ENCODE measurements around the gene HOMER1. TPM values are rescaled to one million over a fixed set of nuclear protein-coding genes. Genes with fewer than 3 reads are reported as not detected.

HOMER1 gene
- total RNA-seq, 1 donor from 2014 or later = 16.7 TPM

- no peak overlapping the region for H3K4me3 Mint-ChIP-seq (ENCODE audit: unreplicated experiment)
- H3K9me3 Mint-ChIP-seq (ENCODE audit: unreplicated experiment) = no peaks in the 10 kb centered on the region
- TF ChIP-seq, protein P1, sequence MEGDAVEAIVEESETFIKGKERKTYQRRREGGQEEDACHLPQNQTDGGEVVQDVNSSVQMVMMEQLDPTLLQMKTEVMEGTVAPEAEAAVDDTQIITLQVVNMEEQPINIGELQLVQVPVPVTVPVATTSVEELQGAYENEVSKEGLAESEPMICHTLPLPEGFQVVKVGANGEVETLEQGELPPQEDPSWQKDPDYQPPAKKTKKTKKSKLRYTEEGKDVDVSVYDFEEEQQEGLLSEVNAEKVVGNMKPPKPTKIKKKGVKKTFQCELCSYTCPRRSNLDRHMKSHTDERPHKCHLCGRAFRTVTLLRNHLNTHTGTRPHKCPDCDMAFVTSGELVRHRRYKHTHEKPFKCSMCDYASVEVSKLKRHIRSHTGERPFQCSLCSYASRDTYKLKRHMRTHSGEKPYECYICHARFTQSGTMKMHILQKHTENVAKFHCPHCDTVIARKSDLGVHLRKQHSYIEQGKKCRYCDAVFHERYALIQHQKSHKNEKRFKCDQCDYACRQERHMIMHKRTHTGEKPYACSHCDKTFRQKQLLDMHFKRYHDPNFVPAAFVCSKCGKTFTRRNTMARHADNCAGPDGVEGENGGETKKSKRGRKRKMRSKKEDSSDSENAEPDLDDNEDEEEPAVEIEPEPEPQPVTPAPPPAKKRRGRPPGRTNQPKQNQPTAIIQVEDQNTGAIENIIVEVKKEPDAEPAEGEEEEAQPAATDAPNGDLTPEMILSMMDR (IDR thresholded peaks at IDR 0.05; ENCODE audit: unreplicated experiment) = no peak
- peaks cover 17% of the 10 kb centered on the region for H3K36me3 Mint-ChIP-seq (ENCODE audit: low read depth, unreplicated experiment)
- H3K4me1 Mint-ChIP-seq (ENCODE audit: unreplicated experiment) = no peaks in the 10 kb centered on the region
- no peak for DNase-seq (ENCODE audit: low spot score)
- no peak overlapping the region for H3K27ac Mint-ChIP-seq (ENCODE audit: unreplicated experiment)
- no peaks in the 10 kb centered on the region for H3K27me3 Mint-ChIP-seq (ENCODE audit: unreplicated experiment)
Measured at GRCh38 chr5:79378510-79379186, 135.3 kb downstream of the HOMER1 start.

DNA sequence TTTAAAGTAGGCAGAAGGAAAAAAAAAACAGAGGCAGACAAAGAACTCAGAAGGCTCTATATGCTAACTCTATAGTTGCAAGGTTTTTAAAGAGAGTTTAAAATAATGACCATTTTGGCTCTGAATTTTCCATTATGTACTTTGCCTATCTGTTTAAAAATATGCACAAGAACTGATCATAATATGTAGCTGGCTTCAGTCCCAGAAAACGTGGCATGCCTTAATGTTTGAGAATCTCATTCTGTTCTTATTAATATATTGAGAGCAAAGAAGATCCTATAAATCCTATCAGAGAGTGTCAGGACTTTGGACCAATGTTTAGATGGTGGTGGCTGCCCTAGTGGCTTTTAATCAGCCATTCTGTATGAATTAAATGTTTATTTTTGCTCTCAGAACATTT is 156.5 kb downstream of the HOMER1 start:
- H3K27me3 Mint-ChIP-seq (ENCODE audit: unreplicated experiment) = no peaks in the 10 kb centered on the region
- TF ChIP-seq, protein P1 (IDR thresholded peaks at IDR 0.05; ENCODE audit: unreplicated experiment) = no peak
- DNase-seq (ENCODE audit: low spot score) = no peak
- no peak overlapping the region for H3K27ac Mint-ChIP-seq (ENCODE audit: unreplicated experiment)
- H3K4me1 Mint-ChIP-seq (ENCODE audit: unreplicated experiment) = no peaks in the 10 kb centered on the region
- peaks cover 4% of the 10 kb centered on the region for H3K36me3 Mint-ChIP-seq (ENCODE audit: low read depth, unreplicated experiment)
- H3K4me3 Mint-ChIP-seq (ENCODE audit: unreplicated experiment) = no peak overlapping the region
- no peaks in the 10 kb centered on the region for H3K9me3 Mint-ChIP-seq (ENCODE audit: unreplicated experiment)

- Mint-ChIP-seq H3K27me3 (ENCODE audit: unreplicated experiment) (peaks cover 1% of the 10 kb centered on the region), H3K27ac (ENCODE audit: unreplicated experiment) (no peak overlapping the region), H3K36me3 (ENCODE audit: low read depth, unreplicated experiment) (no peaks in the 10 kb centered on the region), H3K4me1 (ENCODE audit: unreplicated experiment) (no peaks in the 10 kb centered on the region), H3K4me3 (ENCODE audit: unreplicated experiment) (no peak overlapping the region), H3K9me3 (ENCODE audit: unreplicated experiment) (no peaks in the 10 kb centered on the region)
- no peak for DNase-seq (ENCODE audit: low spot score)
- TF ChIP-seq, protein P1 (IDR thresholded peaks at IDR 0.05; ENCODE audit: unreplicated experiment) = no peak
Measured at GRCh38 chr5:79349881-79350280, 164.1 kb downstream of the HOMER1 start.

DNA sequence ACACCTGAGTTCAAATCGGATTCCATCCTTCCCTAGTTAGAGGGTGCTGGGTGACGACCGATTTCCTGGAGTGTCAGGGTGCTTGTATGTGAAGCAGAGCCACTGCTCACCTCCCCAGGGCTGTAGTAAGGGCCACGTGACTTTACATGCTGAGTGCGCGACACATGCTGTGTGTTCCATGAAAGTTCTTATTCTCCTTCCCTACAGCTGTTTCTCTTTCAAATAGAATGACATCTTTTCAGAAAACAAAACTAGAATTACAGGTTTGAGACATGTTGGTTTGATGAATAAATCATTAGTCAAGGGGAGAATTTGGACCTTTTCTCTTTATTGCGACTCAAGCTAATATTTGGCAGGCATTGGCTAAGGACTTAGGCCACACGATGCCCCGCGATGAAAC is 164.9 kb downstream of the HOMER1 start:
- Mint-ChIP-seq H3K4me3 (ENCODE audit: unreplicated experiment) (no peak overlapping the region), H3K27ac (ENCODE audit: unreplicated experiment) (no peak overlapping the region), H3K4me1 (ENCODE audit: unreplicated experiment) (no peaks in the 10 kb centered on the region), H3K27me3 (ENCODE audit: unreplicated experiment) (peaks cover 1% of the 10 kb centered on the region), H3K9me3 (ENCODE audit: unreplicated experiment) (no peaks in the 10 kb centered on the region), H3K36me3 (ENCODE audit: low read depth, unreplicated experiment) (no peaks in the 10 kb centered on the region)
- DNase-seq (ENCODE audit: low spot score) = no peak
- TF ChIP-seq, protein P1 (IDR thresholded peaks at IDR 0.05; ENCODE audit: unreplicated experiment) = no peak

DNA sequence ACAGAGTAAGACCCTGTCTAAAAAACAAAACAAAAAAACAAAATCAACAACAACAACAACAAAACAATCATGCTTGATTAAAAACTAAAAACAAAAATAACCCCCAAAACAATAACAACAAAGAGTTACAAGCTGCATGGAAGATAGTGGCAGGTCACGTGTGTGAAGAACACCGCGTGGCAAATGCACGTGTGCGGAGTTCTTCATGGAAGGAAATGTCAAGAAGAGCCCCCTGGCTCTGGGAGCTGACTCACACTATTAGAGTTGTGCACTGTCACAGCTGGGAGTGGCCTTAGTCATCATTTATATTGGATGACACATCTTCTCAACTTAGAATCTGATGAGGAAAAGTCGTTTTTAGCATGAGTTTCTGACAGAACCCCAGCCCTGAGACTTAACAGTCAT is 167.5 kb downstream of the HOMER1 start:
- Mint-ChIP-seq H3K4me3 (ENCODE audit: unreplicated experiment) (no peak overlapping the region), H3K4me1 (ENCODE audit: unreplicated experiment) (no peaks in the 10 kb centered on the region), H3K36me3 (ENCODE audit: low read depth, unreplicated experiment) (no peaks in the 10 kb centered on the region), H3K9me3 (ENCODE audit: unreplicated experiment) (no peaks in the 10 kb centered on the region), H3K27ac (ENCODE audit: unreplicated experiment) (no peak overlapping the region), H3K27me3 (ENCODE audit: unreplicated experiment) (peaks cover 1% of the 10 kb centered on the region)
- no peak for DNase-seq (ENCODE audit: low spot score)
- TF ChIP-seq, protein P1 (IDR thresholded peaks at IDR 0.05; ENCODE audit: unreplicated experiment) = no peak

Measured in endothelial cell (in vitro differentiated cells).